ENCODE data around the gene AVPR2. TPM values are rescaled to one million over a fixed set of nuclear protein-coding genes. Genes with fewer than 3 reads are reported as not detected.

The AVPR2 gene
- total RNA-seq, 1 experiment from 2014 or later = 10.6 TPM

GRCh38 chrX:153887385-153887784, 17.1 kb upstream of the AVPR2 start:
- no TSS peak for BruUV-seq (replicated peaks)
- DNase-seq (ENCODE audit: low read depth, low spot score) (no peak), ATAC-seq (no peak)
- in situ Hi-C loops (cut with HindIII; ENCODE audit: low pct_unique_long_range_greater_than_20kb, low sequenced_read_pairs) = no loop called here
- peaks cover 46% of the 10 kb centered on the region for H3K4me1 ChIP-seq (ENCODE audit: control insufficient read depth, insufficient read depth, low read length)
- ChIA-PET POLR2A (interaction anchor here (0.7 kb wide), 1 partner anchor 98 kb away, joined by 3 read pairs; no protein-coding TSS in a partner anchor), CTCF (interaction anchor here (0.5 to 1.6 kb wide), 3 partner anchors 10 to 266 kb away, joined by 3 to 14 read pairs (median 3); no protein-coding TSS in a partner anchor)
- no peaks in the 10 kb centered on the region for H3K9me3 ChIP-seq (ENCODE audit: control insufficient read depth, insufficient read depth, low read depth, low read length)
- H3K27ac ChIP-seq (ENCODE audit: low read length) = peak overlapping the region; percentile 89
- H3K4me3 ChIP-seq (ENCODE audit: low read depth in 2 of 2, low read length in 2 of 2) = no peak overlapping the region
- TF ChIP-seq SIN3A (IDR thresholded peaks at IDR 0.05; ENCODE audit: borderline replicate concordance, insufficient read depth, low read depth, low read length) (no peak), POLR2AphosphoS5 (IDR thresholded peaks at IDR 0.05; ENCODE audit: low read depth, low read length) (no peak), CTCF (IDR thresholded peaks at IDR 0.05) (no peak), TCF7L2 (IDR thresholded peaks at IDR 0.05; ENCODE audit: low read depth, low read length) (no peak), REST (IDR thresholded peaks at IDR 0.05; ENCODE audit: insufficient read depth in 1 of 2, low read depth in 2 of 2, low read length in 1 of 2) (no peak)
- intact Hi-C loops (cut with micrococcal nuclease; ENCODE audit: unreplicated experiment) = loop anchor here (10.0 kb wide), 2 partner anchors 83 to 123 kb away; partner anchors contain the start of gene PLXNB3
- H3K36me3 ChIP-seq (ENCODE audit: control insufficient read depth, insufficient read depth, low read length) = no peaks in the 10 kb centered on the region
- H3K27me3 ChIP-seq (ENCODE audit: control insufficient read depth, insufficient read depth, low read length) = no peaks in the 10 kb centered on the region

GRCh38 chrX:153888344-153888743, 16.1 kb upstream of the AVPR2 start:
- in situ Hi-C loops (cut with HindIII; ENCODE audit: low pct_unique_long_range_greater_than_20kb, low sequenced_read_pairs) = no loop called here
- ATAC-seq = no peak
- ChIA-PET CTCF (no interaction called here), POLR2A (no interaction called here)
- no peaks in the 10 kb centered on the region for H3K27me3 ChIP-seq (ENCODE audit: control insufficient read depth, insufficient read depth, low read length)
- peak overlapping the region; percentile 89 for H3K27ac ChIP-seq (ENCODE audit: low read length)
- H3K9me3 ChIP-seq (ENCODE audit: control insufficient read depth, insufficient read depth, low read depth, low read length) = no peaks in the 10 kb centered on the region
- no peak for TF ChIP-seq TCF7L2 (IDR thresholded peaks at IDR 0.05; ENCODE audit: low read depth, low read length)
- no peak for TF ChIP-seq SIN3A (IDR thresholded peaks at IDR 0.05; ENCODE audit: borderline replicate concordance, insufficient read depth, low read depth, low read length)
- no peak for TF ChIP-seq POLR2AphosphoS5 (IDR thresholded peaks at IDR 0.05; ENCODE audit: low read depth, low read length)
- TF ChIP-seq REST (IDR thresholded peaks at IDR 0.05; ENCODE audit: insufficient read depth in 1 of 2, low read depth in 2 of 2, low read length in 1 of 2) = no peak
- TF ChIP-seq CTCF (IDR thresholded peaks at IDR 0.05) = no peak
- intact Hi-C loops (cut with micrococcal nuclease; ENCODE audit: unreplicated experiment) = loop anchor here (10.0 kb wide), 2 partner anchors 84 to 124 kb away; partner anchors contain the start of gene PLXNB3
- H3K36me3 ChIP-seq (ENCODE audit: control insufficient read depth, insufficient read depth, low read length) = no peaks in the 10 kb centered on the region
- no TSS peak for BruUV-seq (replicated peaks)
- peaks cover 37% of the 10 kb centered on the region for H3K4me1 ChIP-seq (ENCODE audit: control insufficient read depth, insufficient read depth, low read length)
- no peak overlapping the region for H3K4me3 ChIP-seq (ENCODE audit: low read depth in 2 of 2, low read length in 2 of 2)
- DNase-seq (ENCODE audit: low read depth, low spot score) = no peak
